ENCODE data around the gene EVI5L. TPM values are rescaled to one million over a fixed set of nuclear protein-coding genes. Genes with fewer than 3 reads are reported as not detected.
A peak's percentile ranks its signal among the peaks of the same experiment; 100 is the strongest.

The EVI5L gene
- total RNA-seq, 1 donor from 2014 or later, result 22.9 TPM

GRCh38 chr19:7873304-7874075 lies 43.5 kb downstream of the EVI5L start:
- TF ChIP-seq CTCF (IDR thresholded peaks at IDR 0.05; ENCODE audit: borderline replicate concordance), result no peak
- Histone ChIP-seq H3K4me3 (peak overlapping the region; percentile 59), H3K27me3 (ENCODE audit: low read depth) (peaks cover 59% of the 10 kb centered on the region), H3K4me1 (peaks cover 43% of the 10 kb centered on the region), H3K36me3 (no peaks in the 10 kb centered on the region), H3K27ac (replicated peaks) (no peak overlapping the region), H3K9me3 (replicated peaks) (no peaks in the 10 kb centered on the region)
- intact Hi-C loops (cut with micrococcal nuclease), result no loop called here
- no peak for DNase-seq

- Histone ChIP-seq H3K4me3 (peak within 1 kb of the TSS; percentile 59), H3K9me3 (replicated peaks) (no peaks in the 10 kb centered on the region), H3K27me3 (ENCODE audit: low read depth) (peaks cover 54% of the 10 kb centered on the region), H3K27ac (replicated peaks) (no peak within 1 kb of the TSS), H3K4me1 (peaks cover 36% of the 10 kb centered on the region), H3K36me3 (no peaks in the 10 kb centered on the region)
- intact Hi-C loops (cut with micrococcal nuclease), result no loop called here
- no peak for TF ChIP-seq CTCF (IDR thresholded peaks at IDR 0.05; ENCODE audit: borderline replicate concordance)
- no peak for DNase-seq
These were observed 44.3 kb downstream of the EVI5L start, which contains the start of gene PRR36 for GRCh38 chr19:7874076-7874896. TSS of gene PRR36 (minus strand) at chr19:7874390. CDS start at chr19:7873689, 701 bp downstream.

- intact Hi-C loops (cut with micrococcal nuclease), result no loop called here
- Histone ChIP-seq H3K36me3 (no peaks in the 10 kb centered on the region), H3K27ac (replicated peaks) (no peak overlapping the region), H3K4me3 (peak overlapping the region; percentile 59), H3K9me3 (replicated peaks) (no peaks in the 10 kb centered on the region), H3K27me3 (ENCODE audit: low read depth) (peaks cover 51% of the 10 kb centered on the region), H3K4me1 (peaks cover 30% of the 10 kb centered on the region)
- no peak for TF ChIP-seq CTCF (IDR thresholded peaks at IDR 0.05; ENCODE audit: borderline replicate concordance)
- no peak for DNase-seq
These were observed 44.9 kb downstream of the EVI5L start for GRCh38 chr19:7874897-7875273.

GRCh38 chr19:7877249-7877836 lies 47.3 kb downstream of the EVI5L start:
- Histone ChIP-seq H3K27me3 (ENCODE audit: low read depth) (peaks cover 47% of the 10 kb centered on the region), H3K27ac (replicated peaks) (no peak overlapping the region), H3K4me1 (peaks cover 16% of the 10 kb centered on the region), H3K4me3 (no peak overlapping the region), H3K36me3 (no peaks in the 10 kb centered on the region), H3K9me3 (replicated peaks) (peaks cover 3% of the 10 kb centered on the region)
- TF ChIP-seq CTCF (IDR thresholded peaks at IDR 0.05; ENCODE audit: borderline replicate concordance), result no peak
- DNase-seq, result no peak
- intact Hi-C loops (cut with micrococcal nuclease), result no loop called here

GRCh38 chr19:7879111-7879807 lies 49.2 kb downstream of the EVI5L start:
- intact Hi-C loops (cut with micrococcal nuclease), result no loop called here
- H3K36me3 ChIP-seq, result no peaks in the 10 kb centered on the region
- peaks cover 3% of the 10 kb centered on the region for H3K9me3 ChIP-seq (replicated peaks)

More at GRCh38 chr19:7879111-7879807, 49.2 kb downstream of the EVI5L start:
- H3K27me3 ChIP-seq (ENCODE audit: low read depth), result peaks cover 28% of the 10 kb centered on the region
- no peak for DNase-seq
- no peak for TF ChIP-seq CTCF (IDR thresholded peaks at IDR 0.05; ENCODE audit: borderline replicate concordance)
- H3K4me1 ChIP-seq, result peaks cover 5% of the 10 kb centered on the region
- no peak overlapping the region for H3K4me3 ChIP-seq
- H3K27ac ChIP-seq (replicated peaks), result no peak overlapping the region
